ENCODE results near the gene SURF1. TPM values are rescaled to one million over a fixed set of nuclear protein-coding genes. Genes with fewer than 3 reads are reported as not detected.
A peak's percentile ranks its signal among the peaks of the same experiment; 100 is the strongest.

The SURF1 gene
- total and polyA plus RNA-seq, 3 donors from 2014 or later, result 51.4 to 71.0 (median 58.9) TPM

DNA sequence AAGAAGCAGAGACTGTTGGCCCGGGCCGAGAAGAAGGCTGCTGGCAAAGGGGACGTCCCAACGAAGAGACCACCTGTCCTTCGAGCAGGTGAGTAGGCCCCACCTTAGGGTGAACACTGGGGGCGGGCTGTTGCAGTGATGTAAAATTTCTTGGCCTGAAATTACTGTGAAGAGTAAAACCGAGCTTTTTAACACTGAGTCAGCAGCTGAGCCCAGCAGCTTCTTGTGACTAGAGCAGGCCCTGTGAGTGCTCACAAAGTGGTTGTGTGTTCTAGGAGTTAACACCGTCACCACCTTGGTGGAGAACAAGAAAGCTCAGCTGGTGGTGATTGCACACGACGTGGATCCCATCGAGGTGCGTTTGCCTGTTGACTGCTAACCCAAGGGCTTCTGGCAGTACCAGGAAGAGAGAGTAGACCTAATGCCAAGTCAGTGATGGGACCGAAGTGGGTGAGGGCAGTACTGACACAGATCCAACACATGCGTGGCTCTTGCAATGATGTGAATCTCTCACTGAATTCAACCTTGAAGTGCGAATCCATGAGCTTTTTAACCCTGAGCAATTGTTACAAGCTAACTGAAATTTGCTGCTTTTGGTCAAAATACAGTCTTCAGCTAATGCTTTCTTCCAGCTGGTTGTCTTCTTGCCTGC is 6.2 kb downstream of the SURF1 start:
- 80 to 81% methylated on average over 15 of the region's 15 CpGs for WGBS, 2 donors
- DNase-seq, result no peak
- Histone ChIP-seq H3K27ac (no peak overlapping the region), H3K4me1 (peaks cover 24% of the 10 kb centered on the region), H3K4me3 (no peak overlapping the region), H3K9me3 (no peaks in the 10 kb centered on the region), H3K27me3 (no peaks in the 10 kb centered on the region), H3K36me3 (ENCODE audit: low read depth, missing control alignments) (no peaks in the 10 kb centered on the region)
- TF ChIP-seq POLR2A (IDR thresholded peaks at IDR 0.05) (no peak), CTCF (IDR thresholded peaks at IDR 0.05) (no peak)
- intact Hi-C loops (cut with DNase I; ENCODE audit: low total_unique reads), result no loop called here

DNA sequence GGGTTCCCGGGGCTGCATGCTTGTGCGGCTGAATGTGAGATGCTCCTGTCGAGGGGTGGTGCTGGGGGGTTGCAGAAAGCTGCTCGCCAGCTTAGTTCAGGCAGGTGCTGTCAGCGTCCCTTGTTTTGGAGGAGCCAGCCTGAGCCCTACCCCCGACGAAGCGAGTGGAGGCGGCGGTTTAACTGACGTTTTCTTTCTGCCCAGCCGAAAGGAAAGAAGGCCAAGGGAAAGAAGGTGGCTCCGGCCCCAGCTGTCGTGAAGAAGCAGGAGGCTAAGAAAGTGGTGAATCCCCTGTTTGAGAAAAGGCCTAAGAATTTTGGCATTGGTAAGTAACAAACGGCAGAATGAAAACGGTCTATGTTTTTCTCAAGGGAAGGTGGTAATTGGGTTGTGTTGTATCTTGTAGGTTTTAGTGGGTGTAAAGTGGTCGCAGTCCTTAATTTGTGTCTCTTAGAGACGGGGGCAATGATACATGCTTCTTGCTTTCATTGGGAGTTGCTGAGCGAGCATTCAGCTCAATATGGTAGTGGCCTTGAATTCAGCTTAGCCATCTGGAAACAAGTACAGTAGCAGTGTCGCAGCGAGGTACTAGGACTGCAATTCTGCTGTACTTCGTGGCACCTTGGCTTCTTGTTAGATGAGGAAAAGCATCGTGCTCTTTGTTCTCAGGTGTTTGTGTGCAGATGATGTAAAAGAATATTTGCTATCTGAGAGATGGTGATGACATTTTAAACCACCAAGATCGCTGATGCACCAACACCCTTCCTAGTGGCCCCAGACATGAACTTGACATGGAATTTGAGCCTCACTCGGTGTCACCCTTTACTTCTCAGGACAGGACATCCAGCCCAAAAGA is 7.3 kb downstream of the SURF1 start:
- H3K36me3 ChIP-seq (ENCODE audit: low read depth, missing control alignments), result no peaks in the 10 kb centered on the region
- H3K4me3 ChIP-seq, result peak overlapping the region; percentile 98 to 99
- intact Hi-C loops (cut with DNase I; ENCODE audit: low total_unique reads), result no loop called here
- WGBS, 2 donors, result 9 to 14% methylated on average over 24 to 25 of the region's 25 CpGs
- peak overlapping the region; percentile 89 to 90 for H3K27ac ChIP-seq
- DNase-seq, result no peak
- H3K27me3 ChIP-seq, result no peaks in the 10 kb centered on the region
- no peaks in the 10 kb centered on the region for H3K9me3 ChIP-seq
- peaks cover 24% of the 10 kb centered on the region for H3K4me1 ChIP-seq
- TF ChIP-seq CTCF (IDR thresholded peaks at IDR 0.05) (no peak), POLR2A (IDR thresholded peaks at IDR 0.05) (no peak)

- DNase-seq, result peak; percentile 97
- TF ChIP-seq CTCF (IDR thresholded peaks at IDR 0.05), result peak in 2 of 3 experiments; percentile 19 to 27
- TF ChIP-seq POLR2A (IDR thresholded peaks at IDR 0.05), result no peak
- no peaks in the 10 kb centered on the region for H3K36me3 ChIP-seq (ENCODE audit: low read depth, missing control alignments)
- intact Hi-C loops (cut with DNase I; ENCODE audit: low total_unique reads), result no loop called here
- peaks cover 24% of the 10 kb centered on the region for H3K4me1 ChIP-seq
- H3K27me3 ChIP-seq, result no peaks in the 10 kb centered on the region
- H3K4me3 ChIP-seq, result peak within 1 kb of the TSS; percentile 98 to 99
- WGBS, 2 donors, result 1% methylated on average over 25 to 64 of the region's 64 CpGs
- no peaks in the 10 kb centered on the region for H3K9me3 ChIP-seq
- H3K27ac ChIP-seq, result peak within 1 kb of the TSS; percentile 89 to 90
Measured at GRCh38 chr9:133347985-133348717, 8.1 kb downstream of the SURF1 start, which contains the start of the genes MED22 and RPL7A. TSS of gene MED22 (minus strand) at chr9:133348131. CDS start at chr9:133346662, 1,469 bp downstream. TSS of gene RPL7A (plus strand) at chr9:133348218. CDS start at chr9:133348244, 26 bp downstream.

DNA sequence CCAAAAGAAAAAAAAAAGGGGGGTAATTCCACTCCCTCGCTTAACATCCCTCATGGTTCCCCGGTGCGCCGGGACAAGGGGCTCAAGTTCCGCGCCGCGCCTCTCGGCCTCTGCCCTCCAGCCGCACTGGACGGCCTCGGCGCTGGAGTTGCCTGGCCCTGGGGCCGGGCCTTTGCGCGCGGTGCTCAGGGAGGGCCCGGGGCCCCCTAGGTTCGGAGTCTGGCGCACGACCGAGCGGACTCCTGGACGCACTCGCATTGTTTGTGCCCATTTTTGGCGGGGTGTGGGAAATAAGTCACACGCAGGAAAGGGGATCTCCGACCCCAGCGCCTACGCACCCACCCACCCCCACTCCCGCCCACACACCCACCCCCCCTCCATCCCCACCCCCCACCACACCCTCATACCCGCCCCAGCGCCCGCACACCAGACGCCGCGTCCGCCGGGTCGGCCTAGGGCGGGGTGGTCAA is 8.7 kb downstream of the SURF1 start:
- Histone ChIP-seq H3K27me3 (no peaks in the 10 kb centered on the region), H3K27ac (peak overlapping the region; percentile 89 to 90), H3K4me1 (peaks cover 24% of the 10 kb centered on the region), H3K36me3 (ENCODE audit: low read depth, missing control alignments) (no peaks in the 10 kb centered on the region), H3K4me3 (peak overlapping the region; percentile 98 to 99), H3K9me3 (no peaks in the 10 kb centered on the region)
- TF ChIP-seq POLR2A (IDR thresholded peaks at IDR 0.05) (no peak), CTCF (IDR thresholded peaks at IDR 0.05) (no peak)
- intact Hi-C loops (cut with DNase I; ENCODE audit: low total_unique reads), result no loop called here
- no peak for DNase-seq
- WGBS, 2 donors, result 0 to 2% methylated on average over 18 to 34 of the region's 41 CpGs
